Vagina (tissue), 2 donors: ENCODE results near the gene JAKMIP1. TPM values are rescaled to one million over a fixed set of nuclear protein-coding genes. Genes with fewer than 3 reads are reported as not detected.

Source experiments
- DNase-seq, 2 donors: peaks; one replicate each; pipeline ENCODE4 v3.0.0-alpha.2; 2017; ENCODE audit errors: extremely low spot score in 2 of 2
- H3K27ac ChIP-seq: fragments of 200-600 bp; sonication (generic); one replicate; pipeline ENCODE4 v1.5.1; 2019
- H3K27me3 ChIP-seq: fragments of 200-600 bp; sonication (generic); one replicate; pipeline ENCODE4 v1.5.1; 2019
- H3K36me3 ChIP-seq, 2 donors: fragments of 200-600 bp; sonication (generic); one replicate each; pipeline ENCODE4 v1.5.1; 2017 to 2019
- H3K4me1 ChIP-seq: fragments of 200-600 bp; sonication (generic); one replicate; pipeline ENCODE4 v1.5.1; 2019
- H3K4me3 ChIP-seq, 2 donors: fragments of 200-600 bp; sonication (generic); 1 replicate in 1 of 2; 2 replicates in 1 of 2; pipeline ENCODE4 v1.5.1; 2016 to 2019
- H3K9me3 ChIP-seq: fragments of 200-600 bp; sonication (generic); one replicate; pipeline ENCODE4 v1.5.1; 2019
- CTCF ChIP-seq, 3 experiments: fragments of 450-650 bp in 2 of 3; fragments of 200-600 bp in 1 of 3; sonication (generic) in 1 of 3; IDR thresholded peaks; one replicate each; pipeline ENCODE4 v1.5.1; 2017 to 2019; ENCODE audit warnings: antibody characterized with exemption in 3 of 3, mild to moderate bottlenecking in 2 of 3, moderate library complexity in 2 of 3
- POLR2A ChIP-seq, 2 donors: fragments of 450-650 bp; IDR thresholded peaks; one replicate each; pipeline ENCODE4 v1.6.1; 2017; ENCODE audit warnings: antibody characterized with exemption in 2 of 2, mild to moderate bottlenecking in 2 of 2, moderate library complexity in 2 of 2
- POLR2AphosphoS5 ChIP-seq, 2 donors: sonication (generic); formaldehyde crosslinking; IDR thresholded peaks; one replicate each; pipeline ENCODE4 v1.9.0; 2017; ENCODE audit warnings: antibody characterized with exemption in 2 of 2, mild to moderate bottlenecking in 2 of 2, low read depth in 1 of 2; ENCODE audit not compliant: insufficient read depth in 1 of 2
- intact Hi-C: fragments of 100-400 bp; cut with DNase I; formaldehyde crosslinking; loops from one replicate; pipeline ENCODE4 v1.15.1; 2023
- total RNA-seq: library from RNA; depleted of rRNA; stranded (reverse); fragments of >200 nt; gene quantifications from one replicate; pipeline ENCODE4 v1.2.3, GENCODE V29; 2016

Gene JAKMIP1
- total RNA-seq, 1 donor from 2014 or later, result 5.2 TPM

GRCh38 chr4:6063684-6064083 lies 136.7 kb downstream of the JAKMIP1 start:
- H3K27me3 ChIP-seq, result no peaks in the 10 kb centered on the region
- no peak overlapping the region for H3K4me3 ChIP-seq
- intact Hi-C loops, result no loop called here
- TF ChIP-seq CTCF (IDR thresholded peaks at IDR 0.05) (no peak), POLR2AphosphoS5 (IDR thresholded peaks at IDR 0.05; ENCODE audit: insufficient read depth in 1 of 2, low read depth in 1 of 2) (no peak), POLR2A (IDR thresholded peaks at IDR 0.05) (no peak)
- DNase-seq, result no peak
- H3K27ac ChIP-seq, result no peak overlapping the region
- H3K4me1 ChIP-seq, result no peaks in the 10 kb centered on the region
- peaks cover 11% of the 10 kb centered on the region for H3K9me3 ChIP-seq
- no peaks in the 10 kb centered on the region for H3K36me3 ChIP-seq

- DNase-seq, result no peak
- intact Hi-C loops, result no loop called here
These were observed 138.2 kb downstream of the JAKMIP1 start for GRCh38 chr4:6062133-6062532.

GRCh38 chr4:6059375-6059805 lies 141.0 kb downstream of the JAKMIP1 start:
- H3K27ac ChIP-seq, result no peak overlapping the region
- no peak for DNase-seq
- intact Hi-C loops, result no loop called here
- TF ChIP-seq POLR2AphosphoS5 (IDR thresholded peaks at IDR 0.05; ENCODE audit: insufficient read depth in 1 of 2, low read depth in 1 of 2) (no peak), POLR2A (IDR thresholded peaks at IDR 0.05) (no peak), CTCF (IDR thresholded peaks at IDR 0.05) (no peak)
- H3K27me3 ChIP-seq, result no peaks in the 10 kb centered on the region
- H3K4me3 ChIP-seq, result no peak overlapping the region
- peaks cover 20% of the 10 kb centered on the region for H3K9me3 ChIP-seq
- no peaks in the 10 kb centered on the region for H3K4me1 ChIP-seq
- H3K36me3 ChIP-seq, result no peaks in the 10 kb centered on the region

More at GRCh38 chr4:6062133-6062532, 138.2 kb downstream of the JAKMIP1 start:
- Histone ChIP-seq H3K9me3 (peaks cover 20% of the 10 kb centered on the region), H3K27ac (no peak overlapping the region), H3K27me3 (no peaks in the 10 kb centered on the region), H3K36me3 (no peaks in the 10 kb centered on the region), H3K4me1 (no peaks in the 10 kb centered on the region), H3K4me3 (no peak overlapping the region)
- TF ChIP-seq CTCF (IDR thresholded peaks at IDR 0.05), result no peak
- TF ChIP-seq POLR2AphosphoS5 (IDR thresholded peaks at IDR 0.05; ENCODE audit: insufficient read depth in 1 of 2, low read depth in 1 of 2), result no peak
- no peak for TF ChIP-seq POLR2A (IDR thresholded peaks at IDR 0.05)

- TF ChIP-seq CTCF (IDR thresholded peaks at IDR 0.05) (no peak), POLR2A (IDR thresholded peaks at IDR 0.05) (no peak), POLR2AphosphoS5 (IDR thresholded peaks at IDR 0.05; ENCODE audit: insufficient read depth in 1 of 2, low read depth in 1 of 2) (no peak)
- no peak for DNase-seq
- Histone ChIP-seq H3K27ac (no peak overlapping the region), H3K4me1 (no peaks in the 10 kb centered on the region), H3K9me3 (peaks cover 20% of the 10 kb centered on the region), H3K36me3 (no peaks in the 10 kb centered on the region), H3K27me3 (no peaks in the 10 kb centered on the region), H3K4me3 (no peak overlapping the region)
- intact Hi-C loops, result no loop called here
These were observed 141.6 kb downstream of the JAKMIP1 start for GRCh38 chr4:6058531-6059374.
